Caco-2 (cell line): ENCODE data around the gene DOC2A. TPM values are rescaled to one million over a fixed set of nuclear protein-coding genes. Genes with fewer than 3 reads are reported as not detected.

ENCODE experiments used
- BruUV-seq: library from RNA; stranded (reverse); fragments of 400-500 nt; replicated peaks from 2 replicates; lab custom pipeline; 2021; lab: Mats Ljungman, UMichigan
- CTCF ChIA-PET: fragments of 300-600 bp; sonication (Branson Sonifier 250); formaldehyde crosslinking; loops from one replicate; lab custom pipeline; 2022; ENCODE audit warnings: antibody characterized with exemption; lab: Charles Lee
- POLR2A ChIA-PET: fragments of 300-600 bp; sonication (Branson Sonifier 250); formaldehyde crosslinking; loops from one replicate; lab custom pipeline; 2022; ENCODE audit warnings: antibody characterized with exemption; lab: Charles Lee
- DNase-seq, 2 experiments: peaks; one replicate each; pipeline versions ENCODE4 v3.0.0 to v3.0.0-alpha.2; 2020 to 2022
- H3K27me3 ChIP-seq: replicated peaks from 2 replicates; pipeline ENCODE4 v1.6.0; 2011; ENCODE audit warnings: low read length; ENCODE audit not compliant: control insufficient read depth, insufficient read depth
- H3K36me3 ChIP-seq: 2 replicates; pipeline ENCODE4 v1.5.1; 2011; ENCODE audit warnings: low read length; ENCODE audit not compliant: control insufficient read depth, insufficient read depth
- H3K4me1 ChIP-seq: fragments of 250-450 bp; sonication (Bioruptor Pico); 2 replicates; pipeline ENCODE4 v1.5.1; 2020; ENCODE audit warnings: mild to moderate bottlenecking
- H3K4me3 ChIP-seq: 2 replicates; pipeline ENCODE4 v1.5.1; 2011; ENCODE audit warnings: low read depth, mild to moderate bottlenecking, control low read depth, low read length
- H3K9me3 ChIP-seq: fragments of 250-450 bp; sonication (Bioruptor Pico); 2 replicates; pipeline ENCODE4 v1.5.1; 2020; ENCODE audit warnings: mild to moderate bottlenecking, moderate library complexity
- H3K27ac Mint-ChIP-seq: one replicate; pipeline ENCODE4 v1.8.0; 2022; ENCODE audit warnings: mixed read lengths; ENCODE audit not compliant: unreplicated experiment
- H3K27me3 Mint-ChIP-seq: one replicate; pipeline ENCODE4 v1.8.0; 2022; ENCODE audit warnings: mixed read lengths; ENCODE audit not compliant: insufficient read depth, unreplicated experiment
- H3K36me3 Mint-ChIP-seq: one replicate; pipeline ENCODE4 v1.8.0; 2022; ENCODE audit warnings: mild to moderate bottlenecking, mixed read lengths; ENCODE audit not compliant: insufficient read depth, unreplicated experiment
- H3K4me1 Mint-ChIP-seq: one replicate; pipeline ENCODE4 v1.8.0; 2022; ENCODE audit warnings: low read depth, mixed read lengths; ENCODE audit not compliant: unreplicated experiment
- H3K4me3 Mint-ChIP-seq: one replicate; pipeline ENCODE4 v1.8.0; 2022; ENCODE audit warnings: mild to moderate bottlenecking, moderate library complexity, mixed read lengths; ENCODE audit not compliant: unreplicated experiment
- H3K9me3 Mint-ChIP-seq: one replicate; pipeline ENCODE4 v1.8.0; 2022; ENCODE audit warnings: mixed read lengths; ENCODE audit not compliant: unreplicated experiment
- CTCF ChIP-seq, 2 experiments: fragments of 200-600 bp in 1 of 2; IDR thresholded peaks; 1 replicate in 1 of 2; 2 replicates in 1 of 2; pipeline versions ENCODE4 v1.5.1 to v1.8.0; 2011 to 2022; ENCODE audit warnings: antibody characterized with exemption in 1 of 2, control low read depth in 1 of 2, inconsistent platforms in 1 of 2, low read depth in 1 of 2, low read length in 1 of 2, mild to moderate bottlenecking in 1 of 2, moderate library complexity in 1 of 2; ENCODE audit not compliant: insufficient read depth in 1 of 2, severe bottlenecking in 1 of 2, unreplicated experiment in 1 of 2
- intact Hi-C: fragments of 100-400 bp; cut with micrococcal nuclease; formaldehyde crosslinking; loops from one replicate; pipeline ENCODE4 v1.10.0; 2022; ENCODE audit not compliant: unreplicated experiment
- total RNA-seq: library from RNA; stranded (reverse); gene quantifications from 2 replicates; pipeline ENCODE4 v1.2.3, GENCODE V29; 2022

DOC2A gene
- total RNA-seq, 1 experiment from 2014 or later, result 3.5 TPM

- H3K9me3 Mint-ChIP-seq, result no peaks in the 10 kb centered on the region
- no peaks in the 10 kb centered on the region for H3K27me3 ChIP-seq
- POLR2A ChIA-PET, result no interaction called here
- H3K4me1 Mint-ChIP-seq, result peaks cover under 1% of the 10 kb centered on the region
- CTCF ChIA-PET, result no interaction called here
- H3K4me3 Mint-ChIP-seq, result no peak overlapping the region
- peaks cover 33% of the 10 kb centered on the region for H3K36me3 Mint-ChIP-seq
- H3K4me1 ChIP-seq, result 0 out of 2 replicates have a peak, but pooled peaks cover 4% of the 10 kb centered on the region
- H3K9me3 ChIP-seq, result no peaks in the 10 kb centered on the region
- H3K27ac Mint-ChIP-seq, result no peak overlapping the region
- no peak overlapping the region for H3K4me3 ChIP-seq
- no peaks in the 10 kb centered on the region for H3K36me3 ChIP-seq
- BruUV-seq, result no TSS peak
- no peak for DNase-seq
- TF ChIP-seq CTCF (IDR thresholded peaks at IDR 0.05; ENCODE audit: insufficient read depth in 1 of 2, low read depth in 1 of 2, low read length in 1 of 2, severe bottlenecking in 1 of 2, unreplicated experiment in 1 of 2), result no peak
- no peaks in the 10 kb centered on the region for H3K27me3 Mint-ChIP-seq
- intact Hi-C loops, result no loop called here
Measured at GRCh38 chr16:29968205-29968604, 42.6 kb downstream of the DOC2A start.

- Mint-ChIP-seq H3K4me3 (peak overlapping the region; percentile 79), H3K27me3 (no peaks in the 10 kb centered on the region), H3K4me1 (peaks cover 8% of the 10 kb centered on the region), H3K36me3 (peaks cover 6% of the 10 kb centered on the region), H3K9me3 (no peaks in the 10 kb centered on the region), H3K27ac (peak overlapping the region; percentile 79)
- H3K4me1 ChIP-seq, result no peaks in the 10 kb centered on the region
- no peak for TF ChIP-seq CTCF (IDR thresholded peaks at IDR 0.05; ENCODE audit: insufficient read depth in 1 of 2, low read depth in 1 of 2, low read length in 1 of 2, severe bottlenecking in 1 of 2, unreplicated experiment in 1 of 2)
- BruUV-seq, result no TSS peak
- H3K36me3 ChIP-seq, result no peaks in the 10 kb centered on the region
- DNase-seq, result no peak
- intact Hi-C loops, result loop anchor here (2.0 kb wide), 1 partner anchor 36 kb away; the partner anchor contains the start of gene KCTD13
- H3K4me3 ChIP-seq, result no peak overlapping the region
- POLR2A ChIA-PET, result interaction anchor here (0.9 kb wide), 1 partner anchor 10 kb away, joined by 6 read pairs; the partner anchor contains the start of gene TAOK2
- CTCF ChIA-PET, result no interaction called here
- H3K9me3 ChIP-seq, result no peaks in the 10 kb centered on the region
- H3K27me3 ChIP-seq, result no peaks in the 10 kb centered on the region
Measured at GRCh38 chr16:29963021-29963743, 47.6 kb downstream of the DOC2A start.

DNA sequence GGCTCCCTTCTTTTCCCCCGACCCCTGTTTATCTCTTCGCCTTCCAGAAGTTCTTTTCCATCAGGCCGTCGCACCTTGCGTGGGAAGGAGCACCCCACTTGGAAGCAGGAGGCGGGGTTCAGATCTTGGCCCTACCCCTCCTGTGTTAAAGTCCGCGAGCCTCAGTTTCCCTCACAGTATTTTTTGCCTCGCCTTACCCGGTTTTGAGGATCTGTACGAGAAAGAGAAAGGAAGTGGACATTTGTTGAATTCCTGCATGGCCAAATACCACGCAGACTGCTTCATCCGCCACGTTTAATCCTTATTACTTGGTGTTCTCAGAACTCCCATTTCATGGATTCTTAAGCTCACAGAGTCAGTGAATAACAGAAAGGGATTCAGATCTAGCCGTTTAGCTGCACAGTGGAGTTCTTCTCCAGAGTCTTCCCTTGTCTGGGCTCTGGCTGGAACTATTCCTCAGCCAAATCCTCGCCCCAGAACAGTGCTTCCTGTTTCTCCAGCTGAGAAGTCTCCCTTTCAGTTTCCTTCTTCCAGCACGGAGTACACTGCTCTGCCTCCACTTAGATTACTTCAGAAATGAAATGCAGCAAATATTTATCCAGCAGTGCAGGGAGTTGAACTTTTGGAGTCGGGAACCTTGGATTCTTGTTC lies 48.4 kb downstream of the DOC2A start:
- intact Hi-C loops, result loop anchor here (1.0 to 2.0 kb wide), 2 partner anchors 33 to 36 kb away; partner anchors contain the start of genes HIRIP3 and KCTD13

More for the DNA sequence above, 48.4 kb downstream of the DOC2A start:
- H3K27me3 Mint-ChIP-seq, result no peaks in the 10 kb centered on the region
- H3K4me3 Mint-ChIP-seq, result peak overlapping the region; percentile 79
- Histone ChIP-seq H3K36me3 (no peaks in the 10 kb centered on the region), H3K4me3 (peak overlapping the region; percentile 78), H3K27me3 (no peaks in the 10 kb centered on the region), H3K9me3 (no peaks in the 10 kb centered on the region), H3K4me1 (no peaks in the 10 kb centered on the region)
- peaks cover 5% of the 10 kb centered on the region for H3K36me3 Mint-ChIP-seq
- peak overlapping the region; percentile 79 for H3K27ac Mint-ChIP-seq
- POLR2A ChIA-PET, result interaction anchor here (0.6 to 1.6 kb wide), 6 partner anchors 11 to 688 kb away, joined by 3 to 18 read pairs (median 8); partner anchors contain the start of genes KCTD13 and TAOK2
- H3K4me1 Mint-ChIP-seq, result peaks cover 8% of the 10 kb centered on the region
- no peak for TF ChIP-seq CTCF (IDR thresholded peaks at IDR 0.05; ENCODE audit: insufficient read depth in 1 of 2, low read depth in 1 of 2, low read length in 1 of 2, severe bottlenecking in 1 of 2, unreplicated experiment in 1 of 2)
- CTCF ChIA-PET, result interaction anchor here (0.6 to 1.6 kb wide), 9 partner anchors 11 to 155 kb away, joined by 3 to 9 read pairs (median 4); partner anchors contain the start of genes CDIPT, KCTD13, SEZ6L2 and TAOK2
- TSS peak; percentile 76 for BruUV-seq
- DNase-seq, result no peak
- H3K9me3 Mint-ChIP-seq, result no peaks in the 10 kb centered on the region
